KOPT-K1 (cell line): ENCODE results near the gene LMNTD2.
A peak's percentile ranks its signal among the peaks of the same experiment; 100 is the strongest.

Experiments
- H3K27ac ChIP-seq: fragments of 200-600 bp; sonication (generic); 2 replicates; pipeline ENCODE4 v1.5.1; 2016; ENCODE audit warnings: antibody characterized with exemption, mild to moderate bottlenecking, low read depth, low read length; ENCODE audit not compliant: poor library complexity, severe bottlenecking
- H3K36me3 ChIP-seq: fragments of 200-600 bp; sonication (generic); 2 replicates; pipeline ENCODE4 v1.5.1; 2017; ENCODE audit warnings: antibody characterized with exemption, mild to moderate bottlenecking, low read length, moderate library complexity; ENCODE audit not compliant: insufficient read depth
- H3K9me3 ChIP-seq: fragments of 200-600 bp; sonication (generic); 2 replicates; pipeline ENCODE4 v1.5.1; 2017; ENCODE audit warnings: antibody characterized with exemption, low read length, mild to moderate bottlenecking; ENCODE audit not compliant: insufficient read depth, poor library complexity, severe bottlenecking

The LMNTD2 gene, protein sequence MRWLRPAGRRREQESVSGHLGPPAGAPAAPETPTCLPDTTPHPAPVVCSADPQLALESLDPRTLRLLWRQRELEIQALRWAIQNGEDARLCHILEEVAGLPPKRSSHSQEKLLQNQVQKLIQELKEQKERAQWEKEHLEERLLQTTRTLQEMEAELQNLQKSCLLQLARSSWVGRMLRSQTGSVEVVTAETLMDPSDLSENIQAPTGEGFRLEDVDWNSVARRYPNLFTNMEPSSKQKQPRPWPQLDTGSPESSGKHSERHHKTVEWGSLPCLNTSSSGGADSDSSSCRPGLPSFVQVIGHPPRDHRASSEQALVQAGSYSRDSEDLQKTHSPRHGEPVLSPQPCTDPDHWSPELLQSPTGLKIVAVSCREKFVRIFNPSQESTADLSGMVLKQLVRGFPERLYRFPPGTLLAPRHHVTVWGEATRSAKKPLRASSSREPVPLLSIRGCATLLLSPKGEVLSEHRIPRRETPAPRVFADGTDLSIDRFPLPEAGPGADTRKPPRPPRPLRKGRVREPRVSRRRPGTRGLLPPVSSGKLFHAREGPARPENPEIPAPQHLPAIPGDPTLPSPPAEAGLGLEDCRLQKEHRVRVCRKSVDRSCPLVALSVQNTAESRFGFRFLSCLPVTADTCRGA

DNA sequence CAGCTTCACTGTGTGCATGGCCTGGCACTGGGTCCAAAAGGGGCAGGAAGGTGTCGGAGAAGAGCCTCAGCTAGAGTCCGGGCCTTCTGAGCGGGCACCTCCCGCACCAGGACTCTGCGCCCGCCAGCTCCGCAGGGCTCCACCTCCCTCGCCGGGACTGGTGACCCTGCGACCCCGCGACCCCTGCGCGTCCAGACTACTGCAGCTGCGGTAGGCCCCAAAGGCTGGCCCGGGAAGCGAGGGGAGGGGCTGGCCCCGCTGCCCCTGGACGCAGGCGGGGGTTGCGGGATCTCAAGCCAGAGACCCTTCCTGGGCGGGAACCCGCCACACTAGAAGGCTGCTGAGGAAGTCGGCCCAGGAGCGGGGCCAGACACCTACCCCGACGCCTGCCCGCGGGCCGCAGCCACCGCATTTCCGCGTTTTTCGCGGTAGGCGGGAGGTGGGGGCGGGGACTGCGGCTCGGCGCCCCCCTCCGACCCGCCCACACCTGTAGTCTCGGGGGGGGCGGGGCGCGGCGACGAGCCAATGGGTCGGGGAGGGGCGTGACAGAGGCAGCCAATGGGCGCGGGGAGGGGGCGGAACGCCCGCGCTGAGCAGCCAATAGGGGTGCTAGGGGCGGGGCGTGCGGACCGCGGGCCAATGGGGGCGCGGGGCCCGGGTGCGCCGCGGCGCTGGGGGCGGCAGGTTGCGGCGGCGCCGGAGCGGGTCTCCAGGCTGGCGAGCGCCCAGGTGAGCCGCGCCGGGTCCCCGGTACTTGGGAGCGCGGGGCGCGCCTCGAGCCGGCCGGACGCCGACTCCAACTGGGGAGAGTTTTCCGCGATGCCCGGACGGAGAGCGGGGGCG, at the start of gene LMNTD2, which contains the start of gene RASSF7:
Gene LMNTD2 (minus strand): TSS at position 434 of the 843 bp plus-strand sequence. CDS start 22 bp downstream, at position 412.
Gene RASSF7 (plus strand): TSS at position 666 of the 843 bp plus-strand sequence. CDS start 799 bp downstream, outside the sequence.
- Histone ChIP-seq H3K27ac (peak within 1 kb of the TSS; percentile 40), H3K9me3 (no peaks in the 10 kb centered on the region), H3K36me3 (no peaks in the 10 kb centered on the region)

DNA sequence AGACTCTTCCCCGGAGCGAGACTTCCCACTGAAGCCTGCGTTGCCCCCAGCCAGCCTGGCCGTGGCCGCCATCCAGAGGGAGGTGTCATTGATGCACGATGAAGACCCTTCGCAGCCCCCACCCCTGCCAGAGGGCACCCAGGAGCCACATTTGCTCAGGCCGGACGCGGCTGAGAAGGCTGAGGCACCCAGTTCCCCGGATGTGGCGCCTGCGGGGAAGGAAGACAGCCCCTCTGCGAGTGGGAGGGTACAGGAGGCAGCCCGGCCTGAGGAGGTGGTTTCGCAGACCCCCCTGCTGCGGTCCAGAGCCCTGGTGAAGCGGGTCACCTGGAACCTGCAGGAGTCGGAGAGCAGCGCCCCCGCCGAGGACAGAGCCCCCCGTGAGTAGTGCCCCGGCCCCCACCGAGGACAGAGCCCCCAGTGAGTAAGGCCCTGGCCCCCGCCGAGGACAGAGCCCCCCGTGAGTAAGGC, 48.8 kb upstream of the LMNTD2 start:
- H3K9me3 ChIP-seq, result no peaks in the 10 kb centered on the region
- no peak overlapping the region for H3K27ac ChIP-seq
- peaks cover 94% of the 10 kb centered on the region for H3K36me3 ChIP-seq

GRCh38 chr11:608791-609251, 48.3 kb upstream of the LMNTD2 start:
- H3K9me3 ChIP-seq, result no peaks in the 10 kb centered on the region
- no peak overlapping the region for H3K27ac ChIP-seq
- H3K36me3 ChIP-seq, result peaks cover 96% of the 10 kb centered on the region

DNA sequence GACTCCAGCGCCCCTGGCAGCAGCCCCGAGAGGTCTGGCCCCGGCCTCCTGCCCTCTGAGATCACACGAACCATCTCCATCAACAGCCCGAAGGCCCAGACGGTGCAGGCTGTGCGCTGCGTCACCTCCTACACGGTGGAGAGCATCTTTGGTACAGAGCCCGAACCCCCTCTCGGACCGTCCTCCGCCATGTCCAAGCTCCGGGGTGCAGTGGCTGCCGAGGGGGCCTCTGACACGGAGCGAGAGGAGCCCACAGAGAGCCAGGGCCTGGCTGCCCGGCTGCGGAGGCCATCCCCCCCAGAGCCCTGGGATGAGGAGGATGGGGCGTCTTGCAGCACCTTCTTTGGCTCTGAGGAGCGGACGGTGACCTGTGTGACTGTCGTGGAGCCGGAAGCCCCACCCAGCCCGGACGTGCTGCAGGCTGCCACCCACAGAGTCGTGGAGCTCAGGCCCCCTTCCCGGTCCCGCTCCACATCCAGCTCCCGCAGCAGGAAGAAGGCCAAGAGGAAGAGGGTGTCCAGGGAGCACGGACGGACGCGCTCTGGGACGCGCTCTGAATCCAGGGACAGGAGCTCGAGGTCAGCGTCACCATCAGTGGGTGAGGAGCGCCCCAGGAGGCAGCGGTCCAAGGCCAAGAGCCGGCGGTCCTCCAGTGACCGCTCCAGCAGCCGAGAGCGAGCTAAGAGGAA, 47.6 kb upstream of the LMNTD2 start:
- Histone ChIP-seq H3K36me3 (peaks cover 100% of the 10 kb centered on the region), H3K9me3 (no peaks in the 10 kb centered on the region), H3K27ac (no peak overlapping the region)

GRCh38 chr11:607020-607780, 46.7 kb upstream of the LMNTD2 start:
- peaks cover 100% of the 10 kb centered on the region for H3K36me3 ChIP-seq
- H3K9me3 ChIP-seq, result no peaks in the 10 kb centered on the region
- H3K27ac ChIP-seq, result no peak overlapping the region

- H3K27ac ChIP-seq, result no peak overlapping the region
- no peaks in the 10 kb centered on the region for H3K9me3 ChIP-seq
- peaks cover 100% of the 10 kb centered on the region for H3K36me3 ChIP-seq
These were observed 45.7 kb upstream of the LMNTD2 start for GRCh38 chr11:606245-606644.

DNA sequence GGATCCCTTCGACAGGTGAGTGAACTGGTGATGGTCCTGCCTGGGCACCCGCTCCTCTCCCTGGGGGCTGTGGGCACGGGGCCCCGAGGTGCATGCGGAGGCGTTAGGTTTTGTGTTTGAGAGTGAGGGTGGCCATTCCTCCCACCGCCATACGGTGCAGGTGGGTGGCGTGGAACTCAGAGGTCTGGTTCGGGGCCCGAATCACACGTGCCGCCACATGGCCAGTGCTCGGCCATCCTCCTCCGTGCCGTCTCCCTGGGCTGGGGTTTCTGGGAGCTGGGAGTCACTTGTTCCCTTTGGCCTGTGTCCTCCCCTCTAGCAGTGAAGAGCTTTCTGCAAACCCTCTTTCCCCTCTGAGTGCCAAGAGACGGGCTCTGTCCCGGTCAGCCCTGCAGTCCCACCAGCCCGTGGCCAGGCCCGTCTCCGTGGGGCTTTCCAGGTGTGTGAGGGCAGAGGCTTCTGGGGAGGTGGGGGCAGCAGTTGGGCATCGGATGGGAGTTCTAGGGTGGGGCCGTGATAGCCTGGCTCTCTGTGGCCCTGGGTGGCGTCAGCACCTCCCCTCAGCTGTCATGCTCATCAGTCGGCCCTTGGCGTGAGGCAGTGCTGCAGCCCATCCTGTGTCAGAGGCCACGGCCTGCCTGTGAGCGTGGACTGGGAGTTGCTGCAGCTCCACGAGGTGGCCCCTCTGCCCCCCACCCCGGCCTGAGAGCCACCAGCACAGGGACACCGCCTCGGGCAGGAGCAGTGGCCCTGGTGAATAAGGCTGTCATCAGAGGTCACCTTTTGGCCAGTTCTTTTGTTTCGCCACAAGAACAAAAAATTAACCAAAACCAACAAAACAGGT, 45.0 kb upstream of the LMNTD2 start:
- peaks cover 100% of the 10 kb centered on the region for H3K36me3 ChIP-seq
- H3K9me3 ChIP-seq, result no peaks in the 10 kb centered on the region
- H3K27ac ChIP-seq, result no peak overlapping the region

DNA sequence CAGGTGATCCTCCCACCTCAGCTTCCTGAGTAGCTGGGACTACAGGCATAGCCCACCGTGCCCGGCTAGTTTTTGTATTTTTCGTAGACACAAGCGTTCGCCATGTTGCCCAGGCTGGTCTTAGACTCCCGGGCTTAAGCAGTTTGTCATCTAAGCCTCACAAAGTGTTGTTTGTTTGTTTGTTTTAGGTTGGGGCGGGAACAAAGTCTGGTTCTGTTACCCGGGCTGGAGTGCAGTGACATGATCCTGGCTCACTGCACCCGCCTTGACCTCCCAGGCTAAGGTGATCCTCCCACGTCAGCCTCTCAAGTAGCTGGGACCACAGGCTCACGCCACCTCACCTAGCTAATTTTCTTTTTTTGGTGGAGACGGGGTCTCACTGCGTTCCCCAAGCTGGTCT, 42.6 kb upstream of the LMNTD2 start:
- H3K27ac ChIP-seq, result no peak overlapping the region
- H3K9me3 ChIP-seq, result no peaks in the 10 kb centered on the region
- H3K36me3 ChIP-seq, result peaks cover 99% of the 10 kb centered on the region

GRCh38 chr11:601573-602245, 41.2 kb upstream of the LMNTD2 start:
- peaks cover 99% of the 10 kb centered on the region for H3K36me3 ChIP-seq
- H3K9me3 ChIP-seq, result no peaks in the 10 kb centered on the region
- no peak overlapping the region for H3K27ac ChIP-seq

- Histone ChIP-seq H3K36me3 (peaks cover 99% of the 10 kb centered on the region), H3K9me3 (no peaks in the 10 kb centered on the region), H3K27ac (no peak overlapping the region)
These were observed 37.6 kb upstream of the LMNTD2 start for GRCh38 chr11:598005-598680.

GRCh38 chr11:597166-597725, 36.7 kb upstream of the LMNTD2 start:
- Histone ChIP-seq H3K9me3 (no peaks in the 10 kb centered on the region), H3K27ac (no peak overlapping the region), H3K36me3 (peaks cover 99% of the 10 kb centered on the region)

- no peak overlapping the region for H3K27ac ChIP-seq
- H3K36me3 ChIP-seq, result peaks cover 99% of the 10 kb centered on the region
- no peaks in the 10 kb centered on the region for H3K9me3 ChIP-seq
These were observed 35.8 kb upstream of the LMNTD2 start for GRCh38 chr11:596374-596773.
